Left forelimb (tissue), 1 donor: ENCODE data around the gene TXNL4B.
"Not testable (repeated sequence)": the region's sequence is repeated elsewhere in the genome, so short reads cannot be mapped to it uniquely, and the experiment has no call there.

ENCODE experiments used
- DNase-seq: peaks from one replicate; pipeline ENCODE4 v3.0.0-alpha.2; 2018; ENCODE audit warnings: low spot score

The TXNL4B gene

DNA sequence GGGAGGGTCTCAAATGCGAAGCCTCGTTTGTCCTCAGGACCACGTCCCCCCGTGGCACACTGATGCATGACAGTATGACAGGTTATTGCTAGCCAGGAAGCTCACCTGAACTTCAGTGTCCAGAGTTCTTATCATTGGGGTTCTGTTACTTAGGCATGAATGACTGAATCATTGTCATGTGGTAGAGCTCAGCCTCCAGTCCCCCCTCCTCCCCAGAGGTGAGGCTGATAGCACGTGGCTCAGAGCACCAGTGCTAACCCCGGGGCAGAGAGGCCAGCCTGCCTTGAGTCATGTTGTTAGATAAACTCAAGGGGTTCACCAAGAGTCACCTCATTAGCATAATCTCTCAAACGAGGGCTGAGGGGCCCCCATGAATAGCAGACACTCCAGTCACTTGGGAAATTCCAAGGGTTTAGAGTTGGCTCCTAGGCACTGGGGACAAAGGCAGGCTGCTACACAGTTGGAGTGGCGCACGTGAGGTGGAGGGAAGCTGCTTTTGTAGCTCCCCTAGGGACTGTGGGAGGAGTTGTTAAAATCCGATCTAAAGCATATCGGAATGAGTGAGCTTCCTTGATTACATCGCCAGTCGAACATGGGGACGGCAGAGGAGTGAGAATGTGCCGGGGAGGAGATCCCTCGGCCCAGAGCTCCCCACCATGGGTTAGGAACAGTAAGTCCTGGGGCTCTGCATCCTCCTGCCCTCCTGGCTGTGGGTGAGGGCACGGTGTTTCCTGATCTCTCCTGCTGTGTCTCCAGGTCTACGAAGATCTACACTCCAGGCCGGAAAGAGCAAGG, 18.4 kb upstream of the TXNL4B start:
- no peak for DNase-seq

DNA sequence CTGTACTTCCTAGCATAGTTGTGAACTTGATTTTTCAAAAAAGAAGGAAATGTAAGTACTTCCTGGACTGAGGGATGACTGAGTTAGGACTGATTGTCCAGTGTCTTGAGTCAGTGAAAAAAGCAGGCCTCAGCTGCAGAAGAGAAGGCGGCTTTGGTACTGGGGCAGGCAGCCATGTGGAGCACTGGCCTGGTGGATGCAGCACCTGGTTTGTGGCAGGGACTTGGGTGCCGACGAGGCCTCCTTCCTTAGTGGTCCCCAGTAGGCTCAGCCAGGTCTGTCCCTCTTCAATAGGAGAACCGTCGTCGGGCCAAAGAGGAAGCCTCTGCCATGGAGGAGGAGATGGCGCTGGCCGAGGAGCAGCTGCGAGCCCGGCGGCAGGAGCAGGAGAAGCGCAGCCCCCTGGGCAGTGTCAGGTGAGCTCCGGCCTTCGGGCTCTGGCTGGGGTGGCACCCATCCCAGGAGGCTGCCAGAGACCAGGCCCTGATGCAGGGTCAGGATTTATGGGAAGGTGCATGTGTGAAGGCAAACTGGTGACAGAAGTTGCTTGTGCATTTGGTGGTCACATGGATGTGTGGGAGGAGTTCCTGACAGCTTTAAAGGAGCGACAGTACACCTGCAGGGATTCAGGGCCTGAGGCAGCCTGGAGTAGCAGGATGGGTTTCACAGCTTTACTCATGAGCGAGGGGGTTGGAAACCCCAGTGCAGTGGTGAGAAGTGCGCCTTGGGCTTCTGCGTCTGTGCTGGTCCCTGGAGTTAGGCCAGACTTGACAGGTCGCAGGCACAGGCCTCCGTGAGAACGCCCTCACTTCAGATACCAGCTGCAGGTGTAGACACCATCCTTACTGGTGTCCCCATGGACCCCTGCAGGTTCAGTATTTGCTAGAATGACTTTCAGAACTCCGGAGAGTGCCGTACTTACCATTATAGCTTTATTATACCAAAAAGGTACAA, 17.5 kb upstream of the TXNL4B start:
- DNase-seq, result no peak

DNA sequence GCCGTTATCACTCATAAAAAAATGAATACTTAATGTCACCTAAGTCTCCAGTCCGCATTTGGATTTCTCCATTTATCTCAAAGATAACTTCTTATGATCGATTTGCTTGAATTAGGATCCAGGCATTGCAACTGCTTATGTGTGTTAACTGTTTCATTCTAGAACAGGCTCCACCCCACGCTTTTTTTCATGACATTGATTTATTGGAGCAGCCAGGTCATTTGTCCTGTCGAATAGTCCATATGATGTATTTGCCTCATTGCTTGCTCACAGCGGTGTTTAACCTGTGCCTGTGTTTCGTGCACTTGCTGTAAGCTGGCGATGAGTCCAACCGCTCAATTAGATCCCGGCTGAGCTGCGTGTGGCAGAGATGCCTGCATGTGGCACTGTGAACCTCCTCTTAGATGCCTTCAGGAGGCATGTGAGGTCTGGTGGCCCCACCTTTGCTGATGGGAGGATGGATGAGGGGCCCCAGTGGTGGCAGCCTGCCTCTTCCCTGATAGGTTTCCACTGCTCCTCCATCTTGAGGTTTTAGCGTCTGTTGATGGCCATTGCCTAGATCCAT, 16.6 kb upstream of the TXNL4B start:
- no peak for DNase-seq

DNA sequence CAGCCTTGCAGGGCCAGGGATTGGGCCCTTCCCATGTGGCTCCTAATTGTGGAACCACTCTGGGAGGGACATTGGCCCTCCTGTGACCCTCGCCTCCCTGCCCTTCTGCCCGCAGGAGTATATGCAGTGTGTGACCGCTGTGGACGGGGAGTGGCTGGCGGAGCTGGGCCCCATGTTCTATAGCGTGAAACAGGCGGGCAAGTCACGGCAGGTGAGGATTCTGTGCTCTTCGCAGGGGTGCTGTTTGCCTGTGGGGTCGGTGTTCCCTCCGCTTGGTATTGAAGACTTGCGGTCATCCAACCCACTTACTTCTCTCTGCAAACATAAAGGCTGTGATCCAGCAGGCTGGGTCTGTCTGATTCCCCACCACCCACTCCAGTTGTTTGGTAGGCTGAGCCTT, 15.9 kb upstream of the TXNL4B start:
- DNase-seq, result no peak

DNA sequence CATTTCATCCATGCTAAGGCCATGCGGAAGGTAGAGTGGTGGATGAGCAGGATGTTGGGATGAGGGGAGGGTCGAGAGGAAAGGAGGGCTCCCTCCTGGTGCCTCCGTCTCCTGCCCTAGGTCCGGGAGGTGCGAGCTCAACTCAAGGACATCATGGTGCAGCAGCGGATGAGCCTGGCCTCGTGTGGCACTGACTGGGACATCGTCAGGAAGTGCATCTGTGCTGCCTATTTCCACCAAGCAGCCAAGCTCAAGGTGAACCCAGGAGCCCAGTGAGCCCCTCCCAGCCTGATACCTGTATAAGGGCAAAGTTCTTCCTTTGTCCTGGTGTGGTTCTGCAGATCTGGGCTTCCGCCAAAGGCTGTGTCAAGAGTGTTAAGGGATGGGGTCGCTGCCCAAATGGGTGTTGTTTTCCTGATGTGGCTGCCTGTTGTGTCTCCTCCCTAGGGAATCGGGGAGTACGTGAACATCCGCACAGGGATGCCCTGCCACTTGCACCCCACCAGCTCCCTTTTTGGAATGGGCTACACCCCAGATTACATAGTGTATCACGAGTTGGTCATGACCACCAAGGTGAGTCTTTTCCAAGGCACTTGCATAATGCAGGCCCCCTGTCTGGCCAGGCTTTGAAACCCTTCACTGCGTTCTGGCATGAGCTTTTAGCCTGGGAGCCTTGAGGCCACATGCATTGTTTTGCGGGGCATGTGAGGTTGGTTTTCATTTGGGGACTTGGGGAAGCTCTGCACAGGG, 15.1 kb upstream of the TXNL4B start:
- DNase-seq, result no peak

DNA sequence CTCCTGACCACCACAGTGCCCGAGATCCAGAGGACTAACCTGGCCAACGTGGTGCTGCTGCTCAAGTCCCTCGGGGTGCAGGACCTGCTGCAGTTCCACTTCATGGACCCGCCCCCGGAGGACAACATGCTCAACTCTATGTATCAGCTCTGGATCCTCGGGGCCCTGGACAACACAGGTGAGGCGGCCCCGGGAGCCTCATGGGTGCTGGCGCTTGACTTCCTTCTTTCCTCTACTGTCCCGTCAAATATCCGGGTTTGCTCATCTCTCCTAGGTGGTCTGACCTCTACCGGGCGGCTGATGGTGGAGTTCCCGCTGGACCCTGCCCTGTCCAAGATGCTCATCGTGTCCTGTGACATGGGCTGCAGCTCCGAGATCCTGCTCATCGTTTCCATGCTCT, 14.0 kb upstream of the TXNL4B start:
- no peak for DNase-seq

DNA sequence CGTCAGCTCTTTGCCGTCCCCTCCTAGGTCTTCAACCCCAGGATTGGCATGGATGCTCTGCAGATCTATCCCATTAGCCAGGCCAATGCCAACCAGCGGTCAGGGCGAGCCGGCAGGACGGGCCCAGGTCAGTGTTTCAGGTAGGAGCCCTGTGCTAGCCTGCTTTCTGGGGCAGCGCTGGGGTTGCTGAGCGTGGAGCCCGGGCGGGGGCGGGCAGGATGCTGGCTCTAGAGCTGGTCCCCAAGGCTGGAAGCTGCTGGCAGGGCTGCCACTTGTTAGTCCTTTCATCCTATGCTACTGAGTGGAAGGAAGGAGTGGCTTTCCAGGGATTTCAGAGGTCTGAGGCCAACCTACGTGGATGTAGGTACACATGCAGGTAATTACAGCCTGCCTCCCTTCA, 12.6 kb upstream of the TXNL4B start:
- DNase-seq, result no peak

DNA sequence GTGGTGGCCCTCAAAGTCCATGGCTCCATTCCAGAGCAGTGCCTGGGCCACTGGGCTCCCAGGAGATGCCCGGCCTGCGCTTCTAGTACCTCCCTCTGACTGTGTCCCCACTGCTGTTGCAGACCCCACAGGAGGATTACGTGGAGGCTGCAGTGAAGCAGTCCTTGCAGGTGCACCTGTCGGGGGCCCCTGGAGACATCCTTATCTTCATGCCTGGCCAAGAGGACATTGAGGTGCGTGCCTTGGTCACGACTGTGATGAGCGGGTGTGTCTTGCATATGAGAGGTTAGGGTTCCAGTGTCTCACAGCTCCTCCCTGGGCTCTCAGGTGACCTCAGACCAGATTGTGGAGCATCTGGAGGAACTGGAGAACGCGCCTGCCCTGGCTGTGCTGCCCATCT, 11.5 kb upstream of the TXNL4B start:
- no peak for DNase-seq

DNA sequence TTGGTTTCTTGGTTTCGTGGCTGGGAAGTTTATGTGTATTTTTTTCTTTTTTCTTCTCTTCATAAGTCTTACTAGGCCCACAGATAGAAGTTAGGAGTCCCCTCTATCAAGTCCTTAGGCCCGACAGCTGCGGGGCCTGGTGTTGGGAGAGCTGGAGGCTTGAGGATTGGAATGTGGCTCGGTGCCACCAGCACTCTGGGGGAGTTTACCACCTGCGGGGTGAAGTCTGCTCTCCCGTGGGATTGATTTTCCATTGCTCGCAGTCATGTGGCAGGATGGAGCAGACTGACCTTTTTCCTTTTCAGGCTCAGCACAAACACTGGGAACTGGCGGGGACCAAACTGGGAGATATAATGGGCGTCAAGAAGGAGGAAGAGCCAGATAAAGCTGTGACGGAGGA, 7.8 kb upstream of the TXNL4B start:
- DNase-seq, result no peak

DNA sequence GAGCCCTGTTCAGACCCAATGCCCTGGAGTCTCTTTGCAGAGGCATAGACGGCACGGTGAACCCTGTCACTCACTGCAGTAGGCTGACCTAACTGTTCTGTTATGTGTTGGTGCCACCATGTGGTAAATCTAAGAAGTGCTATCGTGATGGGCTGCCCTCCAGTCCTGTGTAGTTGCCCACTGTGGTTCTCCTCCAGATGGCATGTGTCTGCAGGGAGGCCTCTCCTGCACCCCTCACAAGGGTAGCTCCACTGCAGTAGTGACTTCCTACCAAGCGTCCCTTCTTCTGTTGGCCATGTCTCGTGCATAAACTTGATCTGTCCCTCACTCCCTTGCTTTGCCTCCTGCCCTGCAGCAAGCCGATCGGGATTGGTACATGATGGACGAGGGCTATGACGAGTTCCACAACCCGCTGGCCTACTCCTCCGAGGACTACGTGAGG, 6.0 kb upstream of the TXNL4B start:
- no peak for DNase-seq

DNA sequence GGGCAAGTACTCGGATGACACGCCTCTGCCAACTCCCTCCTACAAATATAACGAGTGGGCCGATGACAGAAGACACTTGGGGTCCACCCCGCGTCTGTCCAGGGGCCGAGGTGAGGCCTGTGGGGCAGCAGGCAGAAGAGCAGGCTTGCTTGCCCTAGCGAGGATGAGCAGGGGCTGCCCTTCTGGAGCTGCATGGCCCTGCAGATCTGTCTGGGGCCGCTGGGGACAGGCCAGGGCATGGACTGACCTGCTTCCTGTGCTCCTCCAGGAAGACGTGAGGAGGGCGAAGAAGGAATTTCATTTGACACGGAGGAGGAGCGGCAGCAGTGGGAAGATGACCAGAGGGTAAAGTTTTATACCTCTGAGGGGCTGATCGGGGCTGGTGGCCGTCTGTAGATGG, 5.5 kb upstream of the TXNL4B start:
- DNase-seq, result no peak

DNA sequence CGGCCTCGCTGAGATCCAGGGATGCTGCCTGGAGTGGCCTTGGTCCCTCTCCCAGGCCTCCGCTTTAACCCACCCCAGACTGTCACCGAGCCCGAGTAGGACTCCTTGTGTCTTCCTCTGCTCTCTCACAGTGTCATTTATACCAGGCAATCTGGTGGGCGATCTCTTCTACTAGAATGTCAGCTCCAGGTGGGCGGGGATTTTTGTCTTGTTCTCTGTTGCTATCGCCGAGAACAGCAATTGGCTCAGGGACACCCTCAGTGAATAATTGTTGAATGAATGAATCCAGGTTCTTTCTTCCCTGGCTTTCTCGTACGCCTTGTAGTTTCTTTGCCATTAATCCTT, 818 bp upstream of the TXNL4B start:
- no peak for DNase-seq

DNA sequence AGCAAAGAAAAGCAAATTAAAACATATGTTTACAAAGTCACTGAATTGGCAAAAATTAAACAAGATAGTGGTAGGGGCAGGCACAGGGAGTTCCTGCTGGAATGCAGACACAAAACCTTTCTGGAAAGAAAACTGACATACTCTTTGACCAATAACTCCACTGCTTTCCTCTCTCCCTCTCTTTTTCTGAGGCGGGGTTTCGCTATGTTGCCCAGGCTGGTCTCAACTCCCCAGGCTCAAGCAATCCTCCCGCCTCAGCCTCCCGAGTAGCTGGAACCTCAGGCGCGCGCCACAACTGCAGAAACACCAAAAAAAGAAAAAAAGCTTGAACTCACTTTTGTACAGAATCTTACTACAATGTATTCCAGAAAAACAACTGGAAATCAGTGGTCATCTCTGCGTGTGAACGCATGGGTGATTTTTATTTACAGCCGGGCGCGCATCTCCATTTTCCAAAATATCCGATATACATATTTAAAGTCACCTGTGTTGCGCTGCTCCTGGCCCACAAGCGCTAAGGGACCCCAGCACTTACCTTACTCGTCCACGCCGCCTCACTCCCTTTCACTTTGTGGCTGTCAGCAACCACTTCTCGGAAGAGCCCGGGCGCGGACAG, 480 bp downstream of the TXNL4B start:
- DNase-seq, result no peak

DNA sequence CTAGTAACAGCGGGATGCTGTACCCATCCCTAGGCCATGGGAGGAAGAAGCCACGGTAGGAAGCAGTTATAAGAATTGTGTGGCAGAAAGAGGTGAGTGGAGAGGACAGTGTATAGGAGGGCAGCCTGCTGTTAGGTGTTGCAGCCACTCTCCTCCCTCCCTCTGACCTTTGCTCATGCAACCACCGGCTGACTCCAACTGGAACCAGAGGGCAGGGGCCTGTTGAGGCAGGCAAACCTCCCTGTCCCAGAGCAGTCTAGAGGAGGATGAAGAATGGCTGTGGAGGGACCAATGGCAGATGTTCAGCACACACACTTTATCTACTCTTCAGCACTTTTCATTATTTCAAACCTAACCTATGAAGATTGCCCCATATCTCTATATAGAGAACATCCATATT, 2.2 kb downstream of the TXNL4B start:
- DNase-seq, result no peak

DNA sequence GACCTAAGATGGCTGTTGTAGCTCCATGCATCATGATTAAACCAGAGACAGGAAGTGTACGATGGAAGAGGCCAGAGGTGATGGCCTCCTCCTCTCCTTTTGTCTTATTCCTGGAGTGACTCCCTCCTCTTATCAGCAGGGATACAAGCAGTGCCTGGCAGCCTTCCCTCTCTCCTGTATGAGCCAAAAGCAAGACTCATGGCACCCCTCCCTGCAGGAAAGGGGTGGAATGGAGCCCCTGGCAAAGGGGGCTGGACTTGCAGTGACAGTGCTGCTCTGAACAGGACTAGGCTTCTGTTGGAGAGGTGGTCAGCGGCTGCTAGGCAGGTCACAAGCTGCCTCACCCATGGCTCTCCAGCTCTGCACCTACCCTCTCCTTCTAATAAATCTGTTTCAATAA, 8.4 kb downstream of the TXNL4B start:
- DNase-seq, result no peak

DNA sequence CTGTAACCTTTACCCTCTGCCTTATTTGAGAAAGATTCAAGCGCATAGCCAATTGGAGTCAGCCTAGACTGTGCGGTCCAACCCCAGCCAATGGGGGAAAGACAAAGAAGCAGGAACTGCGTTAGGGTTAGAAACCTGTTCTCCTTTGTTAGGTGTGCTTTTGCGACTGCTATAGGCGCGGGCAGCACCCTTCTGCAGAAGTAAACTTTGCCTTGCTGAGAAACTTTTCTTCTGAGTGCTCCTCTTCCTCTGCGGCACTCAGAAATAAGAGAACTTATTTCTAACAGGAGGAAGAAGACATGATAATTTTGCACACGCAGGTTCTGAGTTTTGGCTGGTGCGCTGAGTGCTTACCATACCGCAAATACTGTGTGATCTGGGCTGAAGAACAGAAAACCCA, 9.0 kb downstream of the TXNL4B start:
- DNase-seq, result no peak

DNA sequence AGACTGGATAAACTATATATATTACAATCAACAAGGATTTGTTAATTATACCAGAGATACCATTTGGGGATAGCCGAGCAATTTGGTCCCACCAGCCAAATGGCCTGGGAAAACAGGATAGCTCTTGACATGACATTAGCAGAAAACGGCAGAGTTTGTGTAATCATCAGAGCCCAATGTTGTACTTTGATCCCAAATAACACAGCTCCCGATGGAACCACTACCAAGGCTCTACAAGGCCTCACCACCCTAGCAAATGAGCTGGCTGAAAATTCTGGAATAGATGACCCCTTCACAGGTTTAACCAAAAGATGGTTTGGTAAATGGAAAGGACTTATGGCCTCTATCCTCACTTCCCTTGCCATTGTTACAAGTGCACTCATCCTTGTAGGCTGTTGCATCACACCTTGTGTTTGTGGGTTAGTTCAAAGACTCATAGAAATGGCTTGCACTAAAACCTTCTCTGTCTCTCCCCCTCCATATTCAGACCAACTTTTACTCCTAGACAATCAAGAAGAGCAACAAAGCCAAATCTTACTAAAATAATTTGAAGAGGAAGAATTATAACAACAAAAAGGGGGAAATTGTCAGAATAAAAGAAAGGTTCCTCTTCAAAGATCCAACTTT, 9.5 kb downstream of the TXNL4B start:
- DNase-seq, result no peak

DNA sequence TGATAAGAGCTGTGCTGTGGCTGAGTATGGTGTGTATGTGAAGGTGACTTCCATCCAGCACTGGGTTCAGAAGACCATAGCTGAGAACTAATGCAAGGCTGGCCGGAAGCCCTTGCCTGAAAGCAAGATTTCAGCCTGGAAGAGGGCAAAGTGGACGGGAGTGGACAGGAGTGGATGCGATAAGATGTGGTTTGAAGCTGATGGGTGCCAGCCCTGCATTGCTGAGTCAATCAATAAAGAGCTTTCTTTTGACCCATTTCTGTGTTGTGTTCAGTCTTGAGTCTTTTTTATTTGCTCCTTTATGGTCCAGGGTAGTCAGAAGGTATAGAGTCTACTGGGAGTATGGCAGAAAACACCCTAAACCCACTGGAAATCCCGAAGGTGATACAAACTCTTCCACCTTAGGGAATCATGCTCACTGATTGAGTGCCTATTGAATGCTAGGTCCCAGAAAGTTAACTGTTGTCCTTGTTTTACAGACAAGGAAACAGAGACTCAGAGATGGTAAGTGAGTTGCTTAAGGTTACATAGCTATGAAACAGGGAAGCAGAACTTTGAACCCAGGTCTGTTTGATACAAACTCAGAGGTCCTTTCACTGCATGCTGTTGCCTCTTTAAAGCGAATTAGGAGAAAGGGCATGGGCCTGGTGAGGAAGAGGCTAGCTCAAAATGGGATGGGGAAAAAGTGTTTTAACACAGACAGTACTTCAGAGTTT, 16.3 kb downstream of the TXNL4B start:
- DNase-seq, result not testable (repeated sequence)

DNA sequence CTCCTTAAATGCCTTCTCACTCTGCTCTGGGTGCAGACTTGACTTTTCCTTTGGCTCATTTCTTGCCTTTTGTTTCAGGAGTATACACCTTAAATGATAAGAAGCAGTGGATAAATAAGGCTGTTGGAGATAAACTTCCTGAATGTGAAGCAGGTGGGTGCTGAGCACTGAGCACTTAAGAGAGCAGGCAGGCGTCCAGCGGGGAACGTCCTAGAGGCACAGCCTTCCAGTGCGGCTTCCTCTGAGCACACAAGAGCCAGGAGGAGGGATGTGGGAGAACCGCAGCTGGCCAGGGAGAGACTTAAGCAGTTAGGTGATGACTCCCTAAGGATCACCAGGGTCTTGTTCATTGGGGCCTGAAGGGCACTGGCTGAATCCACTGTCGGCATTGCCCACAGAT, 18.4 kb downstream of the TXNL4B start:
- not testable (repeated sequence) for DNase-seq

DNA sequence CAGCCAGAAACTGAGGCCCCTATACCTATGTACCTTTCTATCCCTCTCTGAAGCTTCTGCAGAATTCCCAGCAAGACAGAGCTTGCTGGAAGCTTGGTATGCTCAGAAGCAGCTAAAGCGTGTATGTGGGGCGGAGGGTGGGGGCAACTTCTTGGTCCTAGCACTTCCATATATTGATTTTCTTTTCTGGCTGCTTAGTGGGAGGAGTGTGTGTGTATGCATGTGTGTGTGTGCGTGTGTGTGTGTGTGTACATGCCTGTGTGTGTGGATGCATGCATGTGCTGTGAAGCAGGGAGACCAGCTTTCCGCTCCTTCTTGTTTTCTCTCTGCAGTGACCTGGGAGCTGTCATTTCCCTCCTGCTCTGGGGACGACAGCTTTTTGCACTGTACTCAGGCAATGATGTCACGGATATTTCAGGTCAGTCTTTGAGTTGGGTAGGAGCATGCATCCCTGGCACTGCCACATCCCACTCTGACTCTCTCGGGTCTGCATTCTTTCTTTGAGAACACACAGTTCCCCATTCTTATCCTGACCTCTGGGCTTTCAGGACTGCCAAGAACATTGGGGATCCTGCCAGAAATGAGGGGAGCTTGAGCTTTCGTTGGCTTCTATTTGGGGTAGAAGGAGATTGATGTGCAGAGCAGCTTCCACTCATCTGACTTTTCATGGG, 19.7 kb downstream of the TXNL4B start:
- DNase-seq, result no peak
